Epithelial cell of proximal tubule (primary cell): Measurements from ENCODE around the gene FRZB. TPM values are rescaled to one million over a fixed set of nuclear protein-coding genes. Genes with fewer than 3 reads are reported as not detected.

Experiments used
- DNase-seq: peaks from one replicate; pipeline ENCODE4 v3.0.0-alpha.2; 2011; ENCODE audit warnings: low read depth
- H3K4me3 ChIP-seq: 2 replicates; pipeline ENCODE4 v1.5.1; 2011; ENCODE audit warnings: low read depth, mild to moderate bottlenecking, low read length
- total RNA-seq: library from RNA; depleted of rRNA; stranded (reverse); fragments of >200 nt; gene quantifications from 2 replicates; pipeline ENCODE4 v1.2.3, GENCODE V29; 2015
- TF ChIP-seq, protein P1 (sequence below): conservative IDR thresholded peaks from 2 replicates; pipeline ENCODE4 v1.5.1; 2012; ENCODE audit warnings: low read depth, mild to moderate bottlenecking, low read length

FRZB gene
- total RNA-seq, 1 donor from 2014 or later = not detected

GRCh38 chr2:182910965-182911364 lies 44.5 kb upstream of the FRZB start:
- TF ChIP-seq, protein P1, sequence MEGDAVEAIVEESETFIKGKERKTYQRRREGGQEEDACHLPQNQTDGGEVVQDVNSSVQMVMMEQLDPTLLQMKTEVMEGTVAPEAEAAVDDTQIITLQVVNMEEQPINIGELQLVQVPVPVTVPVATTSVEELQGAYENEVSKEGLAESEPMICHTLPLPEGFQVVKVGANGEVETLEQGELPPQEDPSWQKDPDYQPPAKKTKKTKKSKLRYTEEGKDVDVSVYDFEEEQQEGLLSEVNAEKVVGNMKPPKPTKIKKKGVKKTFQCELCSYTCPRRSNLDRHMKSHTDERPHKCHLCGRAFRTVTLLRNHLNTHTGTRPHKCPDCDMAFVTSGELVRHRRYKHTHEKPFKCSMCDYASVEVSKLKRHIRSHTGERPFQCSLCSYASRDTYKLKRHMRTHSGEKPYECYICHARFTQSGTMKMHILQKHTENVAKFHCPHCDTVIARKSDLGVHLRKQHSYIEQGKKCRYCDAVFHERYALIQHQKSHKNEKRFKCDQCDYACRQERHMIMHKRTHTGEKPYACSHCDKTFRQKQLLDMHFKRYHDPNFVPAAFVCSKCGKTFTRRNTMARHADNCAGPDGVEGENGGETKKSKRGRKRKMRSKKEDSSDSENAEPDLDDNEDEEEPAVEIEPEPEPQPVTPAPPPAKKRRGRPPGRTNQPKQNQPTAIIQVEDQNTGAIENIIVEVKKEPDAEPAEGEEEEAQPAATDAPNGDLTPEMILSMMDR = no peak
- H3K4me3 ChIP-seq = no peak overlapping the region
- no peak for DNase-seq

- no peak overlapping the region for H3K4me3 ChIP-seq
- DNase-seq = no peak
- TF ChIP-seq, protein P1 = no peak
These were observed 40.8 kb upstream of the FRZB start for GRCh38 chr2:182907081-182907830.

GRCh38 chr2:182906454-182906853 lies 40.0 kb upstream of the FRZB start:
- H3K4me3 ChIP-seq = no peak overlapping the region
- TF ChIP-seq, protein P1 = no peak

GRCh38 chr2:182904844-182905243 lies 38.4 kb upstream of the FRZB start:
- no peak for DNase-seq
- TF ChIP-seq, protein P1 = no peak

More at GRCh38 chr2:182906454-182906853, 40.0 kb upstream of the FRZB start:
- DNase-seq = no peak

GRCh38 chr2:182903566-182903965 lies 37.1 kb upstream of the FRZB start:
- TF ChIP-seq, protein P1 = no peak
- DNase-seq = no peak
- no peak overlapping the region for H3K4me3 ChIP-seq

More at GRCh38 chr2:182904844-182905243, 38.4 kb upstream of the FRZB start:
- H3K4me3 ChIP-seq = no peak overlapping the region

- no peak for DNase-seq
- no peak overlapping the region for H3K4me3 ChIP-seq
- TF ChIP-seq, protein P1 = no peak
These were observed 35.3 kb upstream of the FRZB start for GRCh38 chr2:182901748-182902147.

DNA sequence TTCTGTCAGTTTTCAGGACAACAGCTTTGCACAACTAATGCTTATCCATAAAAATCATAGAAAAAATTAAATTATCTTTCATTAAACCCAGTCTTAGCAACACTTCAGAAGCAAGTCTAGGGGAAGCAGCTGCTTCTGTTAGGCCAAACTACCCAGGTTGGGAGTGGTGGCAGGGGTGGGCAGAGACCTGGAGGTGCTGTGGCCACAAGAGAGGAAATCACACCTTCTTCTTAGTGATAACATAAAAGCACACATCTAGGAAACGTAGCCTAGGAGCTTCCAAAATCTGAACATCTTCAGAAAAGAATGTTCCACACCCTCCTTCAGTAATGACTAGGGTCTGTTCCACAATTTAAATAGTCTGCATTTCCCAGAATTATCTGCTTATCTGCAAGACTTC lies 32.3 kb upstream of the FRZB start:
- no peak for DNase-seq
- TF ChIP-seq, protein P1 = no peak
- no peak overlapping the region for H3K4me3 ChIP-seq
